HEK293 (cell line): ENCODE data around the gene ERRFI1.

ENCODE experiments used
- CTCF ChIA-PET: fragments of 350-600 bp; formaldehyde crosslinking; extraction: SDS; loops from one replicate; lab custom pipeline; 2021; ENCODE audit warnings: antibody characterized with exemption; lab: Yijun Ruan, JAX
- POLR2A ChIA-PET: fragments of 300-600 bp; formaldehyde crosslinking; extraction: SDS; loops from one replicate; lab custom pipeline; 2020; ENCODE audit warnings: antibody characterized with exemption, inconsistent platforms; lab: Yijun Ruan, JAX
- H3K27ac ChIP-seq: fragments of 200-500 bp; sonication (Bioruptor generic); 2 replicates; pipeline ENCODE4 v1.5.1; 2014; ENCODE audit warnings: low read depth, low read length, control low read depth, inconsistent platforms; ENCODE audit errors: extremely low read depth
- H3K36me3 ChIP-seq, 2 experiments: fragments of 200-500 bp in 1 of 2; sonication (Bioruptor generic) in 1 of 2; 1 replicate in 1 of 2; 2 replicates in 1 of 2; pipeline ENCODE4 v1.5.1; 2014 to 2017; ENCODE audit warnings: inconsistent platforms in 2 of 2, low read length in 2 of 2; ENCODE audit not compliant: control insufficient read depth in 2 of 2, insufficient read depth in 1 of 2
- H3K4me1 ChIP-seq: fragments of 200-500 bp; sonication (Bioruptor generic); 2 replicates; pipeline ENCODE4 v1.5.1; 2014; ENCODE audit warnings: mild to moderate bottlenecking, low read length, inconsistent platforms; ENCODE audit not compliant: control insufficient read depth, insufficient read depth
- H3K4me3 ChIP-seq: 2 replicates; pipeline ENCODE4 v1.5.1; 2011; ENCODE audit warnings: low read depth, mild to moderate bottlenecking, control low read depth, low read length, moderate library complexity
- H3K9me3 ChIP-seq: fragments of 200-500 bp; sonication (Bioruptor generic); 2 replicates; pipeline ENCODE4 v1.5.1; 2014; ENCODE audit warnings: low read depth, low read length, inconsistent platforms; ENCODE audit not compliant: control insufficient read depth, insufficient read depth
- GLIS1 ChIP-seq: fragments of 450-650 bp; formaldehyde crosslinking; IDR thresholded peaks from 2 replicates; pipeline ENCODE4 v1.5.1; 2016; ENCODE audit warnings: missing biosample characterization, missing genetic modification characterization
- HIC1 ChIP-seq: fragments of 450-650 bp; formaldehyde crosslinking; IDR thresholded peaks from 2 replicates; pipeline ENCODE4 v1.5.1; 2016; ENCODE audit warnings: missing biosample characterization, missing genetic modification characterization
- OSR2 ChIP-seq: fragments of 450-650 bp; formaldehyde crosslinking; IDR thresholded peaks from 2 replicates; pipeline ENCODE4 v1.5.1; 2016; ENCODE audit warnings: missing biosample characterization, missing genetic modification characterization
- PRDM10 ChIP-seq: fragments of 450-650 bp; formaldehyde crosslinking; IDR thresholded peaks from 2 replicates; pipeline ENCODE4 v1.5.1; 2016; ENCODE audit warnings: missing biosample characterization, missing genetic modification characterization
- TRIM28 ChIP-seq: IDR thresholded peaks from 2 replicates; pipeline ENCODE4 v1.6.1; 2011; ENCODE audit warnings: low read length, control low read depth, borderline replicate concordance
- WT1 ChIP-seq: fragments of 450-650 bp; formaldehyde crosslinking; IDR thresholded peaks from 2 replicates; pipeline ENCODE4 v1.5.1; 2016; ENCODE audit warnings: missing biosample characterization, missing genetic modification characterization
- ZBTB11 ChIP-seq: fragments of 450-650 bp; formaldehyde crosslinking; conservative IDR thresholded peaks from 2 replicates; pipeline ENCODE4 v1.5.1; 2016; ENCODE audit warnings: low read depth, missing biosample characterization, missing genetic modification characterization
- ZNF112 ChIP-seq: fragments of 450-650 bp; formaldehyde crosslinking; IDR thresholded peaks from 2 replicates; pipeline ENCODE4 v1.5.0; 2017; ENCODE audit warnings: missing biosample characterization, missing genetic modification characterization
- ZNF280D ChIP-seq: fragments of 450-650 bp; formaldehyde crosslinking; IDR thresholded peaks from 2 replicates; pipeline ENCODE4 v1.5.1; 2016; ENCODE audit warnings: missing biosample characterization, missing genetic modification characterization
- ZNF416 ChIP-seq: fragments of 450-650 bp; formaldehyde crosslinking; IDR thresholded peaks from 2 replicates; pipeline ENCODE4 v1.5.1; 2016; ENCODE audit warnings: missing biosample characterization, missing genetic modification characterization
- ZNF701 ChIP-seq: fragments of 450-650 bp; formaldehyde crosslinking; IDR thresholded peaks from 2 replicates; pipeline ENCODE4 v1.5.1; 2016; ENCODE audit warnings: missing biosample characterization, missing genetic modification characterization
- ZNF768 ChIP-seq: fragments of 450-650 bp; formaldehyde crosslinking; IDR thresholded peaks from 2 replicates; pipeline ENCODE4 v1.5.1; 2018; ENCODE audit warnings: missing biosample characterization, mild to moderate bottlenecking, missing genetic modification characterization

The ERRFI1 gene

GRCh38 chr1:8004803-8005573 is 21.1 kb downstream of the ERRFI1 start (continued):
- TF ChIP-seq ZBTB11 (tag by site-specific recombination) (peak; percentile 69), ZNF280D (tag by site-specific recombination) (0 out of 2 replicates have a peak, but pooled peaks have one; percentile 15), ZNF416 (tag by site-specific recombination) (no peak), GLIS1 (tag by site-specific recombination) (peak; percentile 94), HIC1 (tag by site-specific recombination) (no peak), OSR2 (tag by site-specific recombination) (peak; percentile 99), WT1 (peak; percentile 65)
- TF ChIP-seq, all 188 proteins: peak for 42

- Histone ChIP-seq H3K27ac (no peak overlapping the region), H3K4me1 (peaks cover 10% of the 10 kb centered on the region), H3K9me3 (no peaks in the 10 kb centered on the region), H3K36me3 (peaks cover 0 to 4% of the 10 kb centered on the region in 2 experiments; a peak in 1 of 3 replicates), H3K4me3 (no peak overlapping the region)
- ChIA-PET CTCF (interaction anchor here (0.6 to 2.2 kb wide), 8 partner anchors 10 to 307 kb away, joined by 3 to 9 read pairs (median 4); no protein-coding TSS in a partner anchor), POLR2A (interaction anchor here (0.5 kb wide), 1 partner anchor 21 kb away, joined by 3 read pairs; no protein-coding TSS in a partner anchor)
- TF ChIP-seq ZNF701 (tag by site-specific recombination) (no peak), ZNF768 (tag by site-specific recombination) (no peak), ZNF112 (tag by site-specific recombination) (no peak), PRDM10 (tag by site-specific recombination) (peak; percentile 94), TRIM28 (0 out of 2 replicates have a peak, but pooled peaks have one; percentile 7)
Observed at GRCh38 chr1:8004113-8004802, 21.9 kb downstream of the ERRFI1 start.
